LNCaP clone FGC (cell line): ENCODE results near the gene WNT11.

Experiments used
- DNase-seq: peaks from one replicate; pipeline ENCODE4 v3.0.0-alpha.2; 2011; ENCODE audit warnings: low read depth
- H3K4me3 ChIP-seq: 2 replicates; pipeline ENCODE4 v1.5.1; 2011; ENCODE audit warnings: mild to moderate bottlenecking, low read depth, low read length, control low read depth
- CTCF ChIP-seq: IDR thresholded peaks from 2 replicates; pipeline ENCODE4 v1.5.1; 2012; ENCODE audit warnings: mild to moderate bottlenecking; ENCODE audit not compliant: control insufficient read depth, insufficient read depth; ENCODE audit errors: extremely low read depth

Gene WNT11

GRCh38 chr11:76140912-76141574 lies 65.3 kb downstream of the WNT11 start:
- no peak for TF ChIP-seq CTCF
- DNase-seq = no peak
- H3K4me3 ChIP-seq = no peak overlapping the region

- H3K4me3 ChIP-seq = no peak overlapping the region
- no peak for DNase-seq
- no peak for TF ChIP-seq CTCF
Measured at GRCh38 chr11:76139314-76139713, 67.0 kb downstream of the WNT11 start.
